SKM-1 (cell line): ENCODE measurements around the gene PLA2G2E.
"Not testable (repeated sequence)": the region's sequence is repeated elsewhere in the genome, so short reads cannot be mapped to it uniquely, and the experiment has no call there.

Experiments used
- DNase-seq: peaks from one replicate; lab custom pipeline; 2025; ENCODE audit not compliant: unreplicated experiment; lab: John Stamatoyannopoulos, UW

The PLA2G2E gene

DNA sequence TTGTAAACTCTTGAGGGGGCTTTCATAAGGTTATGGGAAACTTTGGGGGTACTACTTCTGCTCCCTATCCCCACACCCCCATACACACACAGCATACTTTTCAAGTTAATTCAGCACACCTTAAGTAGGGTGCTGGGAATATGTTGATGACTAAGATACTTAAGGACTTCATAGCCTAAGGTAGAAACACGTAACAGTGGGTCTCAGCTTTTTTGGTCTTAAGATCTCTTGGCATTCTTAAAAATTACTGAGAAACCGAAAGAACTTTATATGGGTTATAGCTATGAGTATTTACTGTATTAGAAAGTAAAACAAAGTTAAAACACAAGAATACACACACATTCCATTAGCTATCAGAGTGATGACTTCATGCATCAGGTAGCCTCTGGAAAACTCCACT lies 39.1 kb downstream of the PLA2G2E start:
- no peak for DNase-seq

DNA sequence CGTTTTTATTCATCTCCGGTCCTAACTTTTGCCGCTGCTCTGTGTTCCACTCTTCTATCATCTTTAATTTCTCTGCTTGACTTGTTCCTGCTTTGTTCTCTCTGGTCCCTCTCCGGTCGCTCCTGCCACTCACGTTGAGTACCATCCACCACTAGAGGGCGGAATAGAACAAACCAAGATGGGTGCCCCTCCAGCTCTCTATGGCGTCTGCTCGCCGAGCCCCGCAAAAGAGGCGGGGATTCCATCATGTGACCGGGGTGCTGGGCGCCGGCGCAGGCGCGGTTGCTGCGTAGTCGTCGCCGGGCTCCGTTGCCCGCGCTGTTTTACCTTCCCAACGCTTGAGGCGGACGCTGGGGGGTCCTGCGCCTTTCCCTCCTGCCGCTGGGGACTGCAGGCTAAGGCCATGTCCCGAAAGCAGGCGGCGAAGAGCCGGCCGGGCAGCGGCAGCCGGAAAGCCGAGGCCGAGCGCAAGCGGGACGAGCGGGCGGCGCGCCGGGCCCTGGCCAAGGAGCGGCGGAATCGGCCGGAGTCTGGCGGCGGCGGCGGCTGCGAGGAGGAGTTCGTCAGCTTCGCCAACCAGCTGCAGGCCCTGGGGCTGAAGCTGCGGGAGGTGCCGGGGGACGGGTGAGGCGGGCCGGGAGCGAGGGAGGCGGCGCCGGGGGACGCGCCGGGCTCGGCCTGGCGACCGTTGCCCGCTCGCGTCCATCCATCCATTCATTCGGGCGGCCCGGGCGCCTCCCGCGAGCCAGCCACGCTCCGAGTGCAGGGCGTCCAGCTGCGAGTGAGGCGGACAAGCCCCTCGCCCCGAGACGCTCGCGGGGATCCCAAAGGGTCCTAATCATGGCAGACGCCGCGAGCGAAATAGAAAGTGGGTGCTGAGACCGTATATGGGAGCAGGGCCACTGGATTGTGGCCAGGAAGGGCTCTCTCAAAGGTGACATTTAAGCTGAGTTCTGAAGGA lies 41.0 kb downstream of the PLA2G2E start, which contains the start of gene OTUD3:
OTUD3 (plus strand) TSS at position 285 of the 961 bp plus-strand sequence; CDS start at position 404, 119 bp downstream.
- peak; percentile 97 for DNase-seq

DNA sequence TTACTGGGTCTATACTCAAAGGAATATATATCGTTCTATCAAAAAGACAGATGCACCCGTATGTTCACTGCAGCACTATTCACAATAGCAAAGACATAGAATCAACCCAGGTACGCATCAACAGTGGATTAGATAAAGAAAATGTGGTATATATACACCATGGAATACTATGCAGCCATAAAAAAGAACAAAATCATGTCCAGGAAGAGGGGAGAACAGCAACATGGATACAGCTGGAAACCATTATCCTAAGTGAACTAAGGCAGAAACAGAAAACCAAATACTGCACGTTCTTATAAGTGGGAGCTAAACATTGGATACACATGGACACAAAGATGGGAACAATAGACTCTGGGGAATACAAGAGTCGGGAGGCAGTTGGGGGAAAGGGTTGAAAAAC lies 42.6 kb downstream of the PLA2G2E start:
- DNase-seq: not testable (repeated sequence)

DNA sequence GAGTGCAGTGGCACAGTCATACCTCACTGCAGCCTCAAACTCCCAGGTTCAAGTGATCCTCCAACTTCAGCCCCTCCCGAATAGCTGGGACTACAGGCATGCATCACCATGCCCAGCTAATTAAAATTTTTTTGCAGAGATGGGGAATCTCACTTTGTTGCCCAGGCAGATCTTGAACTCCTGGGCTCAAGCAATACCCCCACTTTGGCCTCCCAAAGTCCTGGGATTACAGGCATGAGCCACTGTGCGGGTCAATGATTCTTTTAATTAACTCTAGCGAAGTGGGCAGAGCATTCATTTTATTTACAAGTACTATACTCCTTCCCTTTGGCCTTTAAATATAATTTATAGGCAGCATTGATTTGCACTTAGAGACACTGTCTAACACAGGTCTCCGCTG lies 43.8 kb downstream of the PLA2G2E start:
- DNase-seq: no peak

DNA sequence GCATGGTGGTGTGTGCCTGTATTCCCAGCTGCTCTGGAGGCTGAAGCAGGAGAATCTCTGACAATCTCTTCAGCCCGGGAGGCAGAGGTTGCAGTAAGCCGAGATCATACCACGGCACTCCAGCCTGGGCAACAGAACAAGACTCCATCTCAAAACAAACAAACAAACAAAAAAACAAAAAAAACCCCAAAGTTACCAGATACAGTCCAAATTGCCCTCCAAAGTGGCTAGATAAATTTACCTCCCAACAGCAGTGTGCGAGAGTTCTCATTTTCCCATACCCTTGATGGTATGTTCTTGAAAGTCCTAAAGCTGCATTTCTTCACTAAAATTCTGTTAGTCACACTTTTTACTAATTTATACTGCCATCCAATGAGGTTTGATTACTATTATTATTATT lies 44.2 kb downstream of the PLA2G2E start:
- DNase-seq: no peak

DNA sequence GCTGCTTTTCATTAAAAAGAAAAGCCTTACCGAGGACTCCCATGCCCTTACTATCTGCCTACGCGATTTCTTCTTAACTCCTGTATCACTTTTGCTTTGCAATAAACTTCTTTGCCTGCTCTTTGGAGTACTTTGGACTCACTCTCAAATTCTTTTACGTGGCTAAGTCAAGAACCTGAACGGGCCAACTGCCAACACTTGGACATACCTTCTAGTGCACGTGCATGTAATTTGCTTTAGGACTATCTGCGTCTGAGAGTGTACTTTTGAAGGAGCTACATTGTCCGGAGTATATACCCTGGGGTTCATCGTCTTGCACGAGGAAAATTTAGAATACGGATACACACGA lies 44.8 kb downstream of the PLA2G2E start:
- DNase-seq: no peak

DNA sequence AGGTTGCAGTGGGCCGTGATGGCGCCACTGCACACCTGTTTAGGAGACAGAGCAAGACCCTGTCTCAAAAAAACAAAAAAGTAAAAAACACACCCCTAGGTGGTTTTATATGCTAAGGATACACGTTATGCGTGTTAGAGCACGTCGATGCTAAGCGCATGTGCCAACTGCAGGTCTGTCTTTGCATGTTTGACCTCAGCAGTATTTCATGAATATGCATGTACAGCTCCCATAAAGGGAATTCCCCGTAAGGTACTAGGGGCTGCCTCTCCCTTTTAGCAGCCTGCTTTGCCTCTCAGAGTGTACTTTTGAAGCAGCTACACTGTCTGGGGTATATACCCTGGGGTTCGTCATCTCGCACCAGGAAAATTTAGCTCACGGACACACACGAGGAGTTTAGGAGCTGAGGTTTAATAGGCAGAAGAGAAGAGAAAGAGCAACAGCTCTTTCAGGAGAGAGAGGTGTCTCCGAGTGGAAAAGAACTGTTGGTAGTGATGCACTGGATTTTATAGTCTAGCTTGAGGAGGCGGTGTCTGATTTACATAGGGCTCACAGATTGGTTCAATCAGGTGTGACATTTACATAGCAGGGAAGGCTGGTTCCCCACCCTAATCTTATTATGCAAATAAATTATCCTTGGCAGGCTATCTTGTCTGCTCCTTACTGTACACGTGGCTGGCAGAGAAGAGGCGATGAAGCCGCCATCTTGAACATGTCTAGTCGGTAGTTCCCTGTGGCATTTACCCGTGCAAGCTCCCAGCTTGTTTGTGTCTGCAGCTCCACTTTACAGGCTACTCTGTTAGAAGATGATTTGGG lies 45.4 kb downstream of the PLA2G2E start:
- no peak for DNase-seq

DNA sequence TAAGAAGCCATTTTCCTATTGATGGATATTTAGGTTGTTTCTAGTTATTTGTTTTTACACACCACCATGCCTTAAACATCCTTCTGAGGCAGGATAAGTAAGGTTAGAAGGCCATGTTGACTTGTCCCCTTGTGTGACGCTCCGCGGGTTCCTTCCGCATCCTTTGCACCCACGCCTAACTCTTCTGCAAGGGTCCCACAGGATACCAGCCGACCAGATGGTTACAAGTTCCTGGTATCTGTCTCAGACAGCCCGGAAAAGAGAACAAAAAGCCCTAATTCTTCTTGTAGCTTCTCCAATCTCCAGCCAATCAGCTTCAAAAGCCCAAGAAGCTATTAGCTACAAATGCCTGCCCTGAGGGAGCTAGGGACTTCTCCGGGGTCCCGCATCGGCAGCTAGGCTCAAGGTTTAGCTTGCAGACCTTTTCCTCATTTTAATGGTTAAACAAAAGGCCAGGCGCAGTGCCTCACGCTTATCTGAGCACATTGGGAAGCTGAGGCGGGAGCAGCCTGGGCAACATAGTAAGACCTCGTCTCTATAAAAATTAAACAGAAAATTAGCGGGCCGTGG lies 46.2 kb downstream of the PLA2G2E start:
- DNase-seq: no peak

DNA sequence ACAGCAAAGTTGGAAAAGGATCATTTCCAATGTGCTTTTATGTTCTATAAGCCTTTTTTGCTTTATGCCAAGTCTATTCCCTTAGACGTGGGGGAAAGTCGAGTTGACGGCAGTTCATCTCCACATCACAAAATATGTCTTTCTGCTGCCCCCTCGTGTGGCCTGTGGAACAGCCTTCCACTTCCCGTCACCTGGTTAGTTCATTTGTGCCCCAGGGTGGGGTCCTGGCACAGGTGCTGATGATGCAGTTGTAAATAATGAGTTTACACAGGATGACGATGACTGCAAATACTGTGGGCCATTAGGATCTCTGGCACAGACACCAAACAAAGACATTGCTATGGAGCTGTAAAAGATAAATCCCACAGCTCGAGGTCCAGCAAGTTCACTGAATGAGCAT lies 51.2 kb downstream of the PLA2G2E start:
- no peak for DNase-seq
